ENCODE data around the gene MOCS3.
A peak's percentile ranks its signal among the peaks of the same experiment; 100 is the strongest.

MOCS3 gene

GRCh38 chr20:50958615-50959542, at the start of gene MOCS3:
TSS of gene MOCS3 (plus strand) at chr20:50958818. CDS start at chr20:50958843, 25 bp downstream.
- DNase-seq (ENCODE audit: low read depth): peak; percentile 77

GRCh38 chr20:50909413-50909812, 49.2 kb upstream of the MOCS3 start:
- DNase-seq (ENCODE audit: low read depth): no peak

- no peak for DNase-seq (ENCODE audit: low read depth)
These were observed 47.6 kb upstream of the MOCS3 start for GRCh38 chr20:50911030-50911429.

- no peak for DNase-seq (ENCODE audit: low read depth)
These were observed 46.9 kb upstream of the MOCS3 start for GRCh38 chr20:50911716-50912115.

- no peak for DNase-seq (ENCODE audit: low read depth)
These were observed 44.8 kb upstream of the MOCS3 start for GRCh38 chr20:50913690-50914375.

GRCh38 chr20:50915424-50915823, 43.2 kb upstream of the MOCS3 start:
- DNase-seq (ENCODE audit: low read depth): no peak

- DNase-seq (ENCODE audit: low read depth): no peak
These were observed 42.4 kb upstream of the MOCS3 start for GRCh38 chr20:50916257-50916656.

GRCh38 chr20:50916934-50917333, 41.7 kb upstream of the MOCS3 start:
- DNase-seq (ENCODE audit: low read depth): no peak

- DNase-seq (ENCODE audit: low read depth): no peak
These were observed 40.2 kb upstream of the MOCS3 start for GRCh38 chr20:50918403-50918802.

GRCh38 chr20:50919567-50919966, 39.1 kb upstream of the MOCS3 start:
- DNase-seq (ENCODE audit: low read depth): no peak

- no peak for DNase-seq (ENCODE audit: low read depth)
These were observed 37.6 kb upstream of the MOCS3 start for GRCh38 chr20:50920997-50921396.

- no peak for DNase-seq (ENCODE audit: low read depth)
These were observed 36.7 kb upstream of the MOCS3 start for GRCh38 chr20:50921803-50922501.

GRCh38 chr20:50924261-50924920, 34.2 kb upstream of the MOCS3 start:
- DNase-seq (ENCODE audit: low read depth): no peak

- no peak for DNase-seq (ENCODE audit: low read depth)
These were observed 32.1 kb upstream of the MOCS3 start for GRCh38 chr20:50926530-50926929.

GRCh38 chr20:50928469-50928868, 30.1 kb upstream of the MOCS3 start:
- no peak for DNase-seq (ENCODE audit: low read depth)

- peak; percentile 86 for DNase-seq (ENCODE audit: low read depth)
These were observed 29.1 kb upstream of the MOCS3 start for GRCh38 chr20:50929299-50930138.

GRCh38 chr20:50930139-50930975, 28.3 kb upstream of the MOCS3 start:
- DNase-seq (ENCODE audit: low read depth): no peak

- no peak for DNase-seq (ENCODE audit: low read depth)
These were observed 27.7 kb upstream of the MOCS3 start for GRCh38 chr20:50930976-50931305.

- DNase-seq (ENCODE audit: low read depth): peak; percentile 80
These were observed 27.2 kb upstream of the MOCS3 start, which contains the start of gene ADNP for GRCh38 chr20:50931306-50932015. TSS of gene ADNP (minus strand) at chr20:50931437. CDS start at chr20:50903996, 27,441 bp downstream.

All from activated gamma-delta T cell treated with anti-CD3 and anti-CD28 coated beads, Interleukin-2, amount 50 U/mL, for 16 hours (primary cell).